Measurements from ENCODE around the gene FBXL22.
A peak's percentile ranks its signal among the peaks of the same experiment; 100 is the strongest.

Gene FBXL22

GRCh38 chr15:63597038-63597790, at the start of gene FBXL22:
Gene FBXL22, plus strand, starts transcription at chr15:63597387. Its CDS starts 6 bp downstream, at chr15:63597393.
- Histone ChIP-seq H3K9ac (ENCODE audit: low read length) (peak within 1 kb of the TSS; percentile 34; the same call in 1 of the 2 replicates), H3K27me3 (ENCODE audit: low read depth, low read length) (no peaks in the 10 kb centered on the region), H3K9me3 (ENCODE audit: insufficient read depth, low read length) (no peaks in the 10 kb centered on the region), H3K4me2 (ENCODE audit: low read length) (peak within 1 kb of the TSS; percentile 49), H3K4me1 (ENCODE audit: low read length) (peaks cover 75% of the 10 kb centered on the region), H3K4me3 (ENCODE audit: low read length) (peak within 1 kb of the TSS; percentile 11), H3K27ac (ENCODE audit: low read length) (peak within 1 kb of the TSS; percentile 87), H2AFZ (ENCODE audit: low read depth, low read length) (no peak within 1 kb of the TSS), H4K20me1 (ENCODE audit: insufficient read depth, low read length) (no peaks in the 10 kb centered on the region), H3K79me2 (ENCODE audit: low read length) (peaks cover 27% of the 10 kb centered on the region), H3K36me3 (replicated peaks; ENCODE audit: low read depth, low read length) (peaks cover 19% of the 10 kb centered on the region)
- no peak for TF ChIP-seq EZH2phosphoT487 (IDR thresholded peaks at IDR 0.05; ENCODE audit: low read depth)

- TF ChIP-seq CTCF (IDR thresholded peaks at IDR 0.05; ENCODE audit: low read depth, low read length) (no peak), EZH2phosphoT487 (IDR thresholded peaks at IDR 0.05; ENCODE audit: low read depth) (no peak)
- no peak overlapping the region for H3K27ac ChIP-seq (ENCODE audit: low read length)
Observed at GRCh38 chr15:63551400-63551799, 45.8 kb upstream of the FBXL22 start.

GRCh38 chr15:63553388-63553791, 43.8 kb upstream of the FBXL22 start:
- H2AFZ ChIP-seq (ENCODE audit: low read depth, low read length), result no peak overlapping the region
- peaks cover 14% of the 10 kb centered on the region; the same call in 1 of the 2 replicates for H4K20me1 ChIP-seq (ENCODE audit: insufficient read depth, low read length)
- no peaks in the 10 kb centered on the region for H3K27me3 ChIP-seq (ENCODE audit: low read depth, low read length)
- TF ChIP-seq EZH2phosphoT487 (IDR thresholded peaks at IDR 0.05; ENCODE audit: low read depth) (no peak), CTCF (IDR thresholded peaks at IDR 0.05; ENCODE audit: low read depth, low read length) (no peak)
- no peaks in the 10 kb centered on the region for H3K9me3 ChIP-seq (ENCODE audit: insufficient read depth, low read length)
- no peaks in the 10 kb centered on the region for H3K4me1 ChIP-seq (ENCODE audit: low read length)
- H3K36me3 ChIP-seq (replicated peaks; ENCODE audit: low read depth, low read length), result peaks cover 21% of the 10 kb centered on the region
- H3K4me2 ChIP-seq (ENCODE audit: low read length), result no peak overlapping the region
- no peak overlapping the region for H3K4me3 ChIP-seq (ENCODE audit: low read length)
- H3K27ac ChIP-seq (ENCODE audit: low read length), result no peak overlapping the region
- H3K9ac ChIP-seq (ENCODE audit: low read length), result no peak overlapping the region
- H3K79me2 ChIP-seq (ENCODE audit: low read length), result peaks cover 5% of the 10 kb centered on the region

More at GRCh38 chr15:63551400-63551799, 45.8 kb upstream of the FBXL22 start:
- H3K9ac ChIP-seq (ENCODE audit: low read length), result no peak overlapping the region
- H3K9me3 ChIP-seq (ENCODE audit: insufficient read depth, low read length), result no peaks in the 10 kb centered on the region
- H3K4me1 ChIP-seq (ENCODE audit: low read length), result no peaks in the 10 kb centered on the region
- no peak overlapping the region for H2AFZ ChIP-seq (ENCODE audit: low read depth, low read length)
- peaks cover 8% of the 10 kb centered on the region; the same call in 1 of the 2 replicates for H3K79me2 ChIP-seq (ENCODE audit: low read length)
- H4K20me1 ChIP-seq (ENCODE audit: insufficient read depth, low read length), result peaks cover 9% of the 10 kb centered on the region; the same call in 1 of the 2 replicates
- no peak overlapping the region for H3K4me2 ChIP-seq (ENCODE audit: low read length)
- H3K27me3 ChIP-seq (ENCODE audit: low read depth, low read length), result no peaks in the 10 kb centered on the region
- H3K36me3 ChIP-seq (replicated peaks; ENCODE audit: low read depth, low read length), result peaks cover 11% of the 10 kb centered on the region
- H3K4me3 ChIP-seq (ENCODE audit: low read length), result no peak overlapping the region

GRCh38 chr15:63554337-63554927, 42.8 kb upstream of the FBXL22 start:
- TF ChIP-seq EZH2phosphoT487 (IDR thresholded peaks at IDR 0.05; ENCODE audit: low read depth) (no peak), CTCF (IDR thresholded peaks at IDR 0.05; ENCODE audit: low read depth, low read length) (no peak)
- Histone ChIP-seq H3K4me2 (ENCODE audit: low read length) (no peak overlapping the region), H3K36me3 (replicated peaks; ENCODE audit: low read depth, low read length) (peaks cover 26% of the 10 kb centered on the region), H3K9ac (ENCODE audit: low read length) (no peak overlapping the region), H3K79me2 (ENCODE audit: low read length) (peaks cover 5% of the 10 kb centered on the region), H3K4me1 (ENCODE audit: low read length) (no peaks in the 10 kb centered on the region), H3K27ac (ENCODE audit: low read length) (no peak overlapping the region), H3K9me3 (ENCODE audit: insufficient read depth, low read length) (no peaks in the 10 kb centered on the region), H2AFZ (ENCODE audit: low read depth, low read length) (no peak overlapping the region), H3K27me3 (ENCODE audit: low read depth, low read length) (no peaks in the 10 kb centered on the region), H4K20me1 (ENCODE audit: insufficient read depth, low read length) (peaks cover 11% of the 10 kb centered on the region; the same call in 1 of the 2 replicates), H3K4me3 (ENCODE audit: low read length) (no peak overlapping the region)
